SK-N-SH (cell line): ENCODE measurements around the gene TUT4. TPM values are rescaled to one million over a fixed set of nuclear protein-coding genes. Genes with fewer than 3 reads are reported as not detected.

Source experiments
- CTCF ChIA-PET: fragments of 300-600, 350-600 bp; formaldehyde crosslinking; extraction: SDS; loops from one replicate; lab custom pipeline; 2021; lab: Yijun Ruan, JAX
- POLR2A ChIA-PET: fragments of 350-600 bp; sonication (Branson Sonifier 250); formaldehyde crosslinking; extraction: SDS; loops from one replicate; lab custom pipeline; 2020; ENCODE audit warnings: antibody characterized with exemption, inconsistent platforms; lab: Yijun Ruan, JAX
- DNase-seq: peaks from one replicate; pipeline ENCODE4 v3.0.0; 2012
- H2AFZ ChIP-seq: fragments of 200-600 bp; sonication (generic); 2 replicates; pipeline ENCODE4 v1.8.1; 2016; ENCODE audit warnings: antibody characterized with exemption, mild to moderate bottlenecking, low read depth
- H3F3A ChIP-seq: fragments of 200-600 bp; sonication (generic); replicated peaks from 2 replicates; pipeline ENCODE3; 2016; ENCODE audit warnings: antibody characterized with exemption, mild to moderate bottlenecking; ENCODE audit not compliant: insufficient read depth
- H3K27ac ChIP-seq, 2 experiments: fragments of 200-500 bp in 1 of 2; fragments of 200-600 bp in 1 of 2; sonication (Bioruptor generic) in 1 of 2; sonication (generic), shearing (Covaris generic) in 1 of 2; 2 replicates each; pipeline versions ENCODE4 v1.5.1 to v1.6.1; 2014 to 2016; ENCODE audit warnings: low read depth in 2 of 2, inconsistent platforms in 1 of 2, low read length in 1 of 2, mild to moderate bottlenecking in 1 of 2, mixed read lengths in 1 of 2
- H3K27me3 ChIP-seq: fragments of 200-600 bp; sonication (generic), shearing (Covaris generic); 2 replicates; pipeline ENCODE4 v1.6.1; 2016; ENCODE audit warnings: mixed run types; ENCODE audit not compliant: insufficient read depth
- H3K36me3 ChIP-seq, 2 experiments: fragments of 200-500 bp in 1 of 2; fragments of 200-600 bp in 1 of 2; sonication (Bioruptor generic) in 1 of 2; sonication (generic) in 1 of 2; replicated peaks in 1 of 2; 2 replicates each; pipeline versions ENCODE3 to v1.5.1; 2014 to 2016; ENCODE audit warnings: low read length in 1 of 2, mild to moderate bottlenecking in 1 of 2; ENCODE audit not compliant: insufficient read depth in 2 of 2, control insufficient read depth in 1 of 2
- H3K4me1 ChIP-seq, 2 experiments: fragments of 200-500 bp in 1 of 2; fragments of 200-600 bp in 1 of 2; sonication (Bioruptor generic) in 1 of 2; sonication (generic), shearing (Covaris generic) in 1 of 2; 2 replicates each; pipeline versions ENCODE4 v1.5.1 to v1.6.1; 2014 to 2016; ENCODE audit warnings: low read depth in 1 of 2, low read length in 1 of 2, mixed run types in 1 of 2; ENCODE audit not compliant: insufficient read depth in 2 of 2, control insufficient read depth in 1 of 2
- H3K4me2 ChIP-seq: fragments of 200-600 bp; sonication (generic), shearing (Covaris generic); 2 replicates; pipeline ENCODE4 v1.6.1; 2017; ENCODE audit warnings: mixed run types
- H3K4me3 ChIP-seq, 2 experiments: fragments of 200-500 bp in 1 of 2; fragments of 200-600 bp in 1 of 2; sonication (Bioruptor generic) in 1 of 2; sonication (generic), shearing (Covaris generic) in 1 of 2; 2 replicates each; pipeline versions ENCODE4 v1.5.1 to v1.8.1; 2014 to 2016; ENCODE audit warnings: low read depth in 2 of 2, inconsistent platforms in 1 of 2, low read length in 1 of 2, mild to moderate bottlenecking in 1 of 2, mixed read lengths in 1 of 2, moderate library complexity in 1 of 2
- H3K79me2 ChIP-seq: fragments of 200-600 bp; sonication (generic); 2 replicates; pipeline ENCODE4 v1.8.1; 2017; ENCODE audit warnings: mild to moderate bottlenecking; ENCODE audit not compliant: insufficient read depth
- H3K9ac ChIP-seq: fragments of 200-600 bp; sonication (generic); 2 replicates; pipeline ENCODE4 v1.6.1; 2017; ENCODE audit warnings: mixed run types
- H3K9me2 ChIP-seq: fragments of 200-600 bp; sonication (generic); 2 replicates; pipeline ENCODE4 v1.6.1; 2017; ENCODE audit warnings: mixed run types
- H3K9me3 ChIP-seq: fragments of 200-600 bp; sonication (generic); 2 replicates; pipeline ENCODE4 v1.6.1; 2017; ENCODE audit warnings: mixed run types, mild to moderate bottlenecking, moderate library complexity
- H4K20me1 ChIP-seq: fragments of 200-600 bp; sonication (generic); 2 replicates; pipeline ENCODE4 v1.6.1; 2017; ENCODE audit warnings: mild to moderate bottlenecking, mixed run types; ENCODE audit not compliant: insufficient read depth
- CTCF ChIP-seq: fragments of 200-600 bp; sonication (generic); IDR thresholded peaks from 2 replicates; pipeline ENCODE4 v1.6.1; 2017; ENCODE audit warnings: antibody characterized with exemption, mild to moderate bottlenecking, moderate library complexity
- EP300 ChIP-seq, 2 experiments: IDR thresholded peaks; 2 replicates each; pipeline versions ENCODE4 v1.4.0 to v1.6.1; 2012; ENCODE audit warnings: borderline replicate concordance in 1 of 2, low read depth in 1 of 2, low read length in 1 of 2
- FOSL2 ChIP-seq: IDR thresholded peaks from 2 replicates; pipeline ENCODE4 v1.4.0; 2012; ENCODE audit warnings: low read depth, mild to moderate bottlenecking, moderate library complexity, borderline replicate concordance
- FOXJ3 ChIP-seq: sonication (generic); formaldehyde crosslinking; IDR thresholded peaks from 2 replicates; pipeline ENCODE4 v1.5.1; 2020; ENCODE audit warnings: mild to moderate bottlenecking, missing genetic modification reagents
- FOXM1 ChIP-seq: IDR thresholded peaks from 2 replicates; pipeline ENCODE4 v1.4.0; 2012; ENCODE audit warnings: low read depth, mild to moderate bottlenecking
- GABPA ChIP-seq: IDR thresholded peaks from 2 replicates; pipeline ENCODE4 v1.4.0; 2012; ENCODE audit warnings: low read depth, mild to moderate bottlenecking
- GATA2 ChIP-seq: sonication (generic); formaldehyde crosslinking; IDR thresholded peaks from 2 replicates; pipeline ENCODE4 v1.5.0; 2020; ENCODE audit warnings: mild to moderate bottlenecking, missing genetic modification reagents
- JUND ChIP-seq: IDR thresholded peaks from 2 replicates; pipeline ENCODE4 v1.4.0; 2012
- MAX ChIP-seq: IDR thresholded peaks from 2 replicates; pipeline ENCODE4 v1.4.0; 2012; ENCODE audit warnings: low read depth
- MEF2A ChIP-seq: IDR thresholded peaks from 2 replicates; pipeline ENCODE4 v1.4.0; 2012; ENCODE audit warnings: low read depth, borderline replicate concordance
- MXI1 ChIP-seq: IDR thresholded peaks from 2 replicates; pipeline ENCODE4 v1.6.1; 2012; ENCODE audit warnings: mild to moderate bottlenecking, low read depth, low read length, improper control_type of control experiment
- NFIC ChIP-seq: IDR thresholded peaks from 2 replicates; pipeline ENCODE4 v1.4.0; 2012; ENCODE audit warnings: borderline replicate concordance
- NRF1 ChIP-seq: IDR thresholded peaks from 2 replicates; pipeline ENCODE4 v1.6.1; 2012; ENCODE audit warnings: low read depth, mild to moderate bottlenecking, low read length
- POLR2AphosphoS5 ChIP-seq: IDR thresholded peaks from 2 replicates; pipeline ENCODE4 v1.6.1; 2012; ENCODE audit warnings: low read depth, low read length
- RCOR1 ChIP-seq: fragments of 150-350 bp; IDR thresholded peaks from 2 replicates; pipeline ENCODE4 v1.6.1; 2017; ENCODE audit warnings: antibody characterized with exemption, low read length
- RFX5 ChIP-seq: IDR thresholded peaks from 2 replicates; pipeline ENCODE4 v1.6.1; 2012; ENCODE audit warnings: mild to moderate bottlenecking, improper control_type of control experiment, low read length
- RXRA ChIP-seq: IDR thresholded peaks from 2 replicates; pipeline ENCODE4 v1.4.0; 2012; ENCODE audit warnings: low read depth, mild to moderate bottlenecking, borderline replicate concordance
- SIN3A ChIP-seq: IDR thresholded peaks from 2 replicates; pipeline ENCODE4 v1.6.1; 2012; ENCODE audit warnings: low read depth, mild to moderate bottlenecking, low read length, moderate library complexity, borderline replicate concordance
- SMC3 ChIP-seq: IDR thresholded peaks from 2 replicates; pipeline ENCODE4 v1.6.1; 2012; ENCODE audit warnings: low read depth, low read length, improper control_type of control experiment
- TCF12 ChIP-seq: IDR thresholded peaks from 2 replicates; pipeline ENCODE4 v1.4.0; 2012
- whole genome bisulfite sequencing: methylation state at CpG from one replicate; pipeline ENCODE4 v1.1.6; 2017; ENCODE audit warnings: low lambda C conversion rate; 5-methylcytosine and 5-hydroxymethylcytosine counted together
- polyA plus RNA-seq, 3 experiments: library from polyadenylated mRNA; depleted of rRNA; stranded (reverse); fragments of >200 nt; gene quantifications; 2 replicates each; pipeline ENCODE4 v1.2.3, GENCODE V29; 2012
- TF ChIP-seq, protein P1 (sequence below): IDR thresholded peaks from 2 replicates; pipeline ENCODE4 v1.4.0; 2012; ENCODE audit warnings: low read depth, borderline replicate concordance
- TF ChIP-seq, protein P2 (sequence below): fragments of 150-350 bp; IDR thresholded peaks from 2 replicates; pipeline ENCODE4 v1.6.1; 2017; ENCODE audit warnings: antibody characterized with exemption, low read length, low read depth, borderline replicate concordance

The TUT4 gene
- polyA plus RNA-seq, 1 of the 3 experiments (the other 2 are of a cell fraction), result 28.3 TPM

- no peak for DNase-seq
- Histone ChIP-seq H3F3A (peaks cover 17% of the 10 kb centered on the region), H3K27ac (no peak overlapping the region; a peak in 1 of 4 replicates), H3K27me3 (no peaks in the 10 kb centered on the region), H3K9ac (no peak overlapping the region), H3K79me2 (no peaks in the 10 kb centered on the region), H3K4me1 (peaks cover 0 to 8% of the 10 kb centered on the region in 2 experiments; a peak in 2 of 4 replicates), H3K9me3 (no peaks in the 10 kb centered on the region), H3K4me2 (peak overlapping the region; percentile 7; the same call in 1 of the 2 replicates), H3K4me3 (no peak overlapping the region), H4K20me1 (no peaks in the 10 kb centered on the region), H3K36me3 (peaks cover 37 to 50% of the 10 kb centered on the region in 2 experiments), H3K9me2 (no peaks in the 10 kb centered on the region), H2AFZ (no peak overlapping the region)
- CTCF ChIA-PET, result interaction anchor here (1.0 kb wide), 1 partner anchor 22 kb away, joined by 3 read pairs; no protein-coding TSS in a partner anchor
- WGBS, result 98% methylated on average over 1 of the region's 1 CpG
- TF ChIP-seq SMC3, result no peak
- TF ChIP-seq RFX5, result no peak
- TF ChIP-seq POLR2AphosphoS5, result no peak
- TF ChIP-seq NRF1, result no peak
- TF ChIP-seq CTCF, result no peak
- TF ChIP-seq, protein P1, sequence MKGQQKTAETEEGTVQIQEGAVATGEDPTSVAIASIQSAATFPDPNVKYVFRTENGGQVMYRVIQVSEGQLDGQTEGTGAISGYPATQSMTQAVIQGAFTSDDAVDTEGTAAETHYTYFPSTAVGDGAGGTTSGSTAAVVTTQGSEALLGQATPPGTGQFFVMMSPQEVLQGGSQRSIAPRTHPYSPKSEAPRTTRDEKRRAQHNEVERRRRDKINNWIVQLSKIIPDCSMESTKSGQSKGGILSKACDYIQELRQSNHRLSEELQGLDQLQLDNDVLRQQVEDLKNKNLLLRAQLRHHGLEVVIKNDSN, result no peak
- no peak for TF ChIP-seq RCOR1
- TF ChIP-seq GABPA, result no peak
- no peak for TF ChIP-seq TCF12
- TF ChIP-seq FOXJ3 (CRISPR knock-in tag), result no peak
- no peak for TF ChIP-seq EP300 (IDR thresholded peaks at IDR 0.05; ENCODE audit: borderline replicate concordance in 1 of 2, low read depth in 1 of 2, low read length in 1 of 2)
- TF ChIP-seq SIN3A, result no peak
- TF ChIP-seq MXI1, result no peak
- no peak for TF ChIP-seq MAX
- TF ChIP-seq FOXM1, result no peak
- POLR2A ChIA-PET, result no interaction called here
These were observed 128.1 kb downstream of the TUT4 start for GRCh38 chr1:52424813-52425212.

GRCh38 chr1:52424231-52424636, 128.7 kb downstream of the TUT4 start:
- peaks cover 39 to 53% of the 10 kb centered on the region in 2 experiments for H3K36me3 ChIP-seq
- H3K9me2 ChIP-seq, result no peaks in the 10 kb centered on the region
- H3K27me3 ChIP-seq, result no peaks in the 10 kb centered on the region
- H3K27ac ChIP-seq, result no peak overlapping the region
- H3F3A ChIP-seq, result peaks cover 17% of the 10 kb centered on the region
- CTCF ChIA-PET, result interaction anchor here (0.7 to 1.0 kb wide), 3 partner anchors 22 to 262 kb away, joined by 3 read pairs; no protein-coding TSS in a partner anchor
- H3K79me2 ChIP-seq, result no peaks in the 10 kb centered on the region
- H2AFZ ChIP-seq, result no peak overlapping the region
- H3K9ac ChIP-seq, result no peak overlapping the region
- TF ChIP-seq GATA2 (CRISPR knock-in tag) (no peak), MXI1 (no peak), TCF12 (no peak), RCOR1 (no peak), JUND (no peak), NFIC (no peak), GABPA (no peak), RXRA (no peak), EP300 (IDR thresholded peaks at IDR 0.05; ENCODE audit: borderline replicate concordance in 1 of 2, low read depth in 1 of 2, low read length in 1 of 2) (no peak), SIN3A (no peak), FOSL2 (no peak), MEF2A (no peak), NRF1 (no peak)
- TF ChIP-seq, protein P2, sequence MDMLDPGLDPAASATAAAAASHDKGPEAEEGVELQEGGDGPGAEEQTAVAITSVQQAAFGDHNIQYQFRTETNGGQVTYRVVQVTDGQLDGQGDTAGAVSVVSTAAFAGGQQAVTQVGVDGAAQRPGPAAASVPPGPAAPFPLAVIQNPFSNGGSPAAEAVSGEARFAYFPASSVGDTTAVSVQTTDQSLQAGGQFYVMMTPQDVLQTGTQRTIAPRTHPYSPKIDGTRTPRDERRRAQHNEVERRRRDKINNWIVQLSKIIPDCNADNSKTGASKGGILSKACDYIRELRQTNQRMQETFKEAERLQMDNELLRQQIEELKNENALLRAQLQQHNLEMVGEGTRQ, result no peak
- peaks cover 0 to 8% of the 10 kb centered on the region in 2 experiments; a peak in 2 of 4 replicates for H3K4me1 ChIP-seq
- POLR2A ChIA-PET, result no interaction called here
- no peak for DNase-seq
- H3K4me2 ChIP-seq, result peak overlapping the region; percentile 7; the same call in 1 of the 2 replicates
- no peaks in the 10 kb centered on the region for H4K20me1 ChIP-seq
- H3K4me3 ChIP-seq, result no peak overlapping the region
- H3K9me3 ChIP-seq, result no peaks in the 10 kb centered on the region
